Esophagus muscularis mucosa (tissue), 4 donors: ENCODE data around the gene CAPZA2. TPM values are rescaled to one million over a fixed set of nuclear protein-coding genes. Genes with fewer than 3 reads are reported as not detected.

Source experiments
- DNase-seq: peaks from one replicate; pipeline ENCODE4 v3.0.0-alpha.2; 2017; ENCODE audit errors: extremely low spot score
- H3K27ac ChIP-seq, 4 donors: fragments of 200-600 bp; sonication (generic); replicated peaks in 1 of 4; 1 replicate in 3 of 4; 2 replicates in 1 of 4; pipeline ENCODE4 v1.5.1; 2016 to 2019; ENCODE audit warnings: mild to moderate bottlenecking in 1 of 4
- H3K27me3 ChIP-seq, 4 donors: fragments of 200-600 bp; sonication (generic); one replicate each; pipeline versions ENCODE4 v1.5.1 to v1.6.0; 2016 to 2019
- H3K36me3 ChIP-seq, 4 donors: fragments of 200-600 bp; sonication (generic); one replicate each; pipeline ENCODE4 v1.5.1; 2016 to 2019
- H3K4me1 ChIP-seq, 4 donors: fragments of 200-600 bp; sonication (generic); one replicate each; pipeline ENCODE4 v1.5.1; 2016 to 2019
- H3K4me3 ChIP-seq, 4 donors: fragments of 200-600 bp; sonication (generic); 1 replicate in 2 of 4; 2 replicates in 2 of 4; pipeline ENCODE4 v1.5.1; 2016 to 2019; ENCODE audit warnings: mild to moderate bottlenecking in 4 of 4, moderate library complexity in 1 of 4
- H3K9me3 ChIP-seq, 4 donors: fragments of 200-600 bp; sonication (generic); 1 replicate in 3 of 4; 2 replicates in 1 of 4; pipeline ENCODE4 v1.5.1; 2016 to 2019
- CTCF ChIP-seq, 3 experiments: fragments of 200-600 bp in 2 of 3; fragments of 450-650 bp in 1 of 3; sonication (generic) in 2 of 3; IDR thresholded peaks; one replicate each; pipeline ENCODE4 v1.5.1; 2017 to 2019; ENCODE audit warnings: antibody characterized with exemption in 3 of 3, mild to moderate bottlenecking in 2 of 3, moderate library complexity in 1 of 3
- EP300 ChIP-seq: sonication (generic); formaldehyde crosslinking; IDR thresholded peaks from one replicate; pipeline ENCODE4 v1.6.1; 2017; ENCODE audit warnings: antibody characterized with exemption
- POLR2A ChIP-seq: fragments of 450-650 bp; IDR thresholded peaks from one replicate; pipeline ENCODE4 v1.6.1; 2017; ENCODE audit warnings: antibody characterized with exemption, moderate library complexity, mild to moderate bottlenecking, low read depth
- POLR2AphosphoS5 ChIP-seq, 2 donors: sonication (generic); formaldehyde crosslinking; IDR thresholded peaks; one replicate each; pipeline ENCODE4 v1.6.1; 2017; ENCODE audit warnings: antibody characterized with exemption in 2 of 2
- WGBS: methylation state at CpG from one replicate; pipeline ENCODE4 v1.1.5; 2018; 5-methylcytosine and 5-hydroxymethylcytosine counted together
- intact Hi-C: fragments of 100-400 bp; cut with DNase I; formaldehyde crosslinking; loops from one replicate; pipeline ENCODE4 v1.15.1; 2023
- total RNA-seq, 4 donors: library from RNA; depleted of rRNA; stranded (reverse); fragments of >200 nt; gene quantifications; one replicate each; pipeline versions ENCODE4 v1.1.0 to v1.2.1, GENCODE V29; 2016

Gene CAPZA2
- total RNA-seq, 4 donors from 2014 or later: 167 to 223 (median 195) TPM

DNA sequence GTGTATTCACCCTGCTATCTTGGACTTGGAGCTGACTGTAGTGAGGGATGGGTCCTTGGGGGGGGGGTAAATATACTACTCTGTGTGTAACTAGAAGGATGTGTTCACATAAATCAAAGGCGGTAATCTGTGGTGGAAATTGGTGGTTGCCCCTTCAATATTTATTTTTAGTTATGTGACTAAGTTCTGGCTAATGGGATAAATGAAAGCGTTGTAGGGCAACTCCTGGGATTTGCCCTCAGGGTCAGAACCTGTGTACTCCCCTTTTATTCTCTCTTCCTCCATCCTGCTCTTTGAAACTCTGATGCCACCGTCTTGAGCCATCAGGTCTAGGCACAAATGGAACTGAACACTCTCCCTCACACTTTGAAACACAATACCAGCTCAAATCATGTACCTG is 66.6 kb downstream of the CAPZA2 start:
- H3K4me1 ChIP-seq: peaks cover 0 to 4% (median 1%) of the 10 kb centered on the region in 4 donors
- no peak overlapping the region for H3K27ac ChIP-seq
- DNase-seq: no peak
- H3K36me3 ChIP-seq: no peaks in the 10 kb centered on the region
- no peak overlapping the region for H3K4me3 ChIP-seq
- WGBS: 80% methylated on average over 3 of the region's 3 CpGs
- no peaks in the 10 kb centered on the region for H3K27me3 ChIP-seq
- H3K9me3 ChIP-seq: no peaks in the 10 kb centered on the region
- intact Hi-C loops: no loop called here
- no peak for TF ChIP-seq POLR2AphosphoS5 (IDR thresholded peaks at IDR 0.05)
- TF ChIP-seq EP300: no peak
- no peak for TF ChIP-seq CTCF (IDR thresholded peaks at IDR 0.05)
- no peak for TF ChIP-seq POLR2A

GRCh38 chr7:116929914-116930913 is 67.8 kb downstream of the CAPZA2 start:
- H3K27ac ChIP-seq: no peak overlapping the region
- no peaks in the 10 kb centered on the region for H3K27me3 ChIP-seq
- H3K9me3 ChIP-seq: no peaks in the 10 kb centered on the region
- intact Hi-C loops: loop anchor here (2.0 to 5.0 kb wide), 2 partner anchors 57 to 197 kb away; no protein-coding TSS in a partner anchor
- H3K4me1 ChIP-seq: peaks cover 0 to 4% (median 1%) of the 10 kb centered on the region in 4 donors
- DNase-seq: peak; percentile 95
- WGBS: 33% methylated on average over 25 of the region's 25 CpGs
- H3K36me3 ChIP-seq: no peaks in the 10 kb centered on the region
- H3K4me3 ChIP-seq: no peak overlapping the region
- TF ChIP-seq CTCF (IDR thresholded peaks at IDR 0.05): peak; percentile 89 to 94 (median 92)
- no peak for TF ChIP-seq EP300
- no peak for TF ChIP-seq POLR2A
- peak in 1 of 2 donors; percentile 26 for TF ChIP-seq POLR2AphosphoS5 (IDR thresholded peaks at IDR 0.05)

- Histone ChIP-seq H3K27me3 (peaks cover 0 to 5% (median 0%) of the 10 kb centered on the region in 4 donors), H3K4me1 (peaks cover 0 to 4% (median 1%) of the 10 kb centered on the region in 4 donors), H3K27ac (no peak overlapping the region), H3K36me3 (no peaks in the 10 kb centered on the region), H3K9me3 (no peaks in the 10 kb centered on the region), H3K4me3 (no peak overlapping the region)
- intact Hi-C loops: loop anchor here (5.0 kb wide), 1 partner anchor 55 kb away; no protein-coding TSS in a partner anchor
- 96% methylated on average over 7 of the region's 7 CpGs for WGBS
- peak; percentile 75 for DNase-seq
- TF ChIP-seq POLR2A (no peak), POLR2AphosphoS5 (IDR thresholded peaks at IDR 0.05) (no peak), EP300 (no peak), CTCF (IDR thresholded peaks at IDR 0.05) (no peak)
Measured at GRCh38 chr7:116932566-116932965, 70.2 kb downstream of the CAPZA2 start.

DNA sequence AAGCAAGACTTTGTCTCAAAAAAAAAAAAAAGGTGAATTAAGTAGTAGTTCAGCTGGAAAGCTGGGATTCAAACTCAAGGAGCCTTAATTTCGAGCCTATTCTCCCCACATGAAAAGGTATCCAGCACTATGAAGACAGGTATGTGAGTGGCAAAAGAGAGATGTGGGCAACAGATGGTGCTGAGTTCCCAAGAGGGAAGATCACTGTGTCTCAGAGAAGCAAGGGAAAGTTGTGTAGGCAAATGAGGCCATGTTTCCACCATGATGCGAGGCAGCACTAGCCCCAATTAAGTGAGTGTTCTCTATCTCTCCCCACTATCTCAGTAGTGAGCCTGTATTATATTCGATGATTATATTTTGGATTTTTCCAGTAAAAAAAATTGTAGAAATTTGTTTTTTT is 71.1 kb downstream of the CAPZA2 start:
- H3K4me1 ChIP-seq: peaks cover 0 to 4% (median 1%) of the 10 kb centered on the region in 4 donors
- no peak overlapping the region for H3K4me3 ChIP-seq
- DNase-seq: peak; percentile 39
- no peaks in the 10 kb centered on the region for H3K36me3 ChIP-seq
- WGBS: 96% methylated on average over 3 of the region's 3 CpGs
- intact Hi-C loops: loop anchor here (5.0 kb wide), 1 partner anchor 54 kb away; no protein-coding TSS in a partner anchor
- peaks cover 0 to 5% (median 0%) of the 10 kb centered on the region in 4 donors for H3K27me3 ChIP-seq
- H3K27ac ChIP-seq: no peak overlapping the region
- TF ChIP-seq EP300 (no peak), CTCF (IDR thresholded peaks at IDR 0.05) (no peak), POLR2AphosphoS5 (IDR thresholded peaks at IDR 0.05) (no peak), POLR2A (no peak)
- H3K9me3 ChIP-seq: no peaks in the 10 kb centered on the region
